Placental pericyte (primary cell): ENCODE results near the gene BOLA2B. TPM values are rescaled to one million over a fixed set of nuclear protein-coding genes. Genes with fewer than 3 reads are reported as not detected.

Experiments used
- small RNA-seq: library from RNA; depleted of rRNA; stranded (forward); fragments of <200 nt; gene quantifications from one replicate; pipeline ENCODE3, GENCODE V24; 2012; ENCODE audit warnings: low replicate concordance
- total RNA-seq: library from RNA; depleted of rRNA; stranded (reverse); fragments of >200 nt; gene quantifications from 2 replicates; pipeline ENCODE4 v1.2.3, GENCODE V29; 2012

The BOLA2B gene
- 111 and 157 TPM in 2 replicates for total RNA-seq

DNA sequence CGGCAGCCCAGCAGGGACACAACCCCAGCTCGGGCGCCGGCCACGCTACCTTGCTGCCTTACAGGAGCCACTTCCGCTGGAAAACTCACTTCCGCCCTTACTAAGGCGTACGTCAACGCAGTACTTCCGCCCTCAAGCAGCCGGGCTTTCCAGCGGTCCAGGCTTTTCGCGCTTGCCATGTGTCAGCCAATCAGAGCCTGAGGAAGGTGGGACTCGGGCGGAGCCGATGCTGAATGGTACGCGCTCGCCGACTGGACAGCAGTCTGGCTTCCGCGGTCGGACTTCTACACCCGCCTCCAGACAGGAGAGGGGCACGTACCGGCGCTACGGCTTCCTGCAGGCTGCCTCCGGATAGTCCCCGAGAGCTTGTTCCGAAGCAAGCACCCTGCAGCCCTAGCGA is at the start of gene BOLA2B, which contains the start of gene SLX1A:
TSS of gene BOLA2B (minus strand) at position 52 of the 400 bp plus-strand sequence. CDS start 71 bp downstream, outside the sequence.
TSS of gene SLX1A (plus strand) at position 261 of the 400 bp plus-strand sequence. CDS start 210 bp downstream, outside the sequence.

DNA sequence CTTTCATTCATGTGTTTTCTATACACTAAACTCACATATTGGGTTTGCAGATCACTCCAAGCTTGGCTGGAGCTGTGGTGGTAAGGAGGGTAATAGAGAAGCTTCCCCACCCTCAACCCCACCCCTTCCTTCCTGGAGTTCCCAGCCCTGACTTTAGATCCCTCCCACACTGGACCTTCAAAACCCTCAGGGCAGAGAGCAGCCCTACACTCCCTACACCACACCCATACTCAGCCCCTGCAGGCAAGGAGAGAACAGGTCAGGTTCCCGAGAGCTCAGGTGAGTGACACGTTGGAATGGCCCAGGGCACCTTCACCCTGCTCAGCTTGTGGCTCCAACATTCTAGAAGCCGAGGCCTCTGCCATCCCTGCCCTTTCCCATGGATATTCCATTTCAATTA is 5.6 kb upstream of the BOLA2B start, which contains the start of gene SULT1A3:
TSS of gene SULT1A3 (plus strand) at position 207 of the 400 bp plus-strand sequence. CDS start 1,474 bp downstream, outside the sequence.

DNA sequence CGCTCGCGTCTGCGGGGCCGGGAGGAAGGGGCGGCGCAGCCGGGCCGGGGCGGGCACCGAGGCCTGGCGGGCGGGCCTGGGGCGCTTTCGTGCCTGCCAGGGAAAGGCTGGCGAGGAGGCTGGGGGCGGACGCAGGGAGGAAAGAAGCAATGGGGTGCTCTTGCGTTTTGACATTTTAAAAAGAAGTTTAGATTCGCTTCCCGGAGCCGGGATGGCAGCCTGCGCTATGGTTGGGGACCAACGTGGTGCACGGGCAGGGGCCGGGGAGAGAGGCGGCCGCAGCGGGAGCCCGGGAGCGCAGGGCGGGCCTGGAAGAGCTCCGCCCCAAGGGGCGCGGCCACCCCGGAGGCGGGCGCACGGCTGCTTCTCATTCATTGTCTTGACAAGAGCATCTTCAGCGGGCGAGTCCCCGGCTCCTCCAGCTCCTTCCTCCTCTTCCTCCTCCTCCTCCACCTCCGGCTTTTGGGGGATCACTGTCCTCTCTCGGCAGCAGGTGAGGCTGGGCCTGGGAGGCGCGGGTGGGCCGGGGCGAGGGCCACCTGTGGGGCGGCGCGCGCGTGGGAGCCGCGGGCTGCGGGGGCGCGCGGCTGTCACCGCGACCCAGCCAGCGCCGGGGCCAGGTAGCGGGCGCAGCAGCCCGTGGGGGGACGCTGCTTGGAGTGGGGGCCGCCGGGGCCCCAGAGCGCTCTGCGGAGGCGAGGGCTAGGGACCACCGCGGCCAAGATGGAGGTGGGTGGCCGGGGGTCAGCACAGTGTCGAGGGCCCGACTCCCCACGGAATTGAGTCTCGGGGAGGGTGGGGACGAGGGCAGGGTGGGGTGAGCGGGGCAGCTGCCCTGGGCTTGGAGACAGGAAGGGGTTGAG is 10.0 kb downstream of the BOLA2B start, which contains the start of gene CORO1A:
TSS of gene CORO1A (plus strand) at position 370 of the 863 bp plus-strand sequence. CDS start 1,608 bp downstream, outside the sequence.

Small RNA genes within 50 kb of the gene (small RNA-seq; reads per million reads assigned to genes)
- not detected for gene AC106782.4

Other genes starting within 250 kb of the BOLA2B start
- 61.1 and 83.6 TPM in 2 replicates for gene TMEM219, start 231.6 kb downstream of the BOLA2B start, total RNA-seq
- gene TAOK2, start 219.8 kb downstream of the BOLA2B start, total RNA-seq, result 47.7 and 86.2 TPM in 2 replicates
- gene HIRIP3, start 198.0 kb downstream of the BOLA2B start, total RNA-seq, result 6.8 and 12.6 TPM in 2 replicates
- 26.7 and 54.7 TPM in 2 replicates for gene INO80E, start 197.4 kb downstream of the BOLA2B start, total RNA-seq
- gene DOC2A, start 182.6 kb downstream of the BOLA2B start, total RNA-seq, result 0.14 TPM in 1 of 2 replicates, not detected in the other
- gene C16orf92, start 170.5 kb downstream of the BOLA2B start, total RNA-seq, result not detected in 2 replicates
- 0.43 TPM in 1 of 2 replicates, not detected in the other for gene TLCD3B, start 162.4 kb downstream of the BOLA2B start, total RNA-seq
- gene ALDOA, start 127.9 kb downstream of the BOLA2B start, total RNA-seq, result 891 and 1,194 TPM in 2 replicates
- 265 and 320 TPM in 2 replicates for gene PPP4C, start 117.7 kb downstream of the BOLA2B start, total RNA-seq
- gene TBX6, start 101.7 kb downstream of the BOLA2B start, total RNA-seq, result 0.14 TPM in 1 of 2 replicates, not detected in the other
- 6.3 and 20.6 TPM in 2 replicates for gene YPEL3, start 97.5 kb downstream of the BOLA2B start, total RNA-seq
- 0.66 and 1.7 TPM in 2 replicates for gene GDPD3, start 80.1 kb downstream of the BOLA2B start, total RNA-seq
- 39.7 and 43.8 TPM in 2 replicates for gene MAPK3, start 70.4 kb downstream of the BOLA2B start, total RNA-seq
- gene CORO1A, start 10.1 kb downstream of the BOLA2B start, total RNA-seq, result 2.0 and 3.3 TPM in 2 replicates
- 36.4 and 42.2 TPM in 2 replicates for gene SLX1A, start 209 bp upstream of the BOLA2B start, total RNA-seq
- gene SULT1A3, start 5.6 kb upstream of the BOLA2B start, total RNA-seq, result 2.8 and 4.9 TPM in 2 replicates
- 0.29 and 1.1 TPM in 2 replicates for gene NPIPB13, start 54.8 kb upstream of the BOLA2B start, total RNA-seq
- 38.3 and 39.5 TPM in 2 replicates for gene CD2BP2, start 161.6 kb upstream of the BOLA2B start, total RNA-seq
- 43.1 and 57.8 TPM in 2 replicates for gene TBC1D10B, start 176.8 kb upstream of the BOLA2B start, total RNA-seq
- not detected in 2 replicates for gene MYL11, start 181.1 kb upstream of the BOLA2B start, total RNA-seq
- gene SEPTIN1, start 188.9 kb upstream of the BOLA2B start, total RNA-seq, result not detected in 2 replicates
- 7.7 and 14.7 TPM in 2 replicates for gene ZNF48, start 201.8 kb upstream of the BOLA2B start, total RNA-seq
- gene ZNF771, start 213.9 kb upstream of the BOLA2B start, total RNA-seq, result 7.9 and 10.2 TPM in 2 replicates
- 6.8 and 19.8 TPM in 2 replicates for gene DCTPP1, start 236.4 kb upstream of the BOLA2B start, total RNA-seq